HEK293T (cell line): ENCODE data around the gene SMIM36.
"Not testable (repeated sequence)": the region's sequence is repeated elsewhere in the genome, so short reads cannot be mapped to it uniquely, and the experiment has no call there.

Experiments used
- CTCF ChIA-PET: fragments of 350-600 bp; formaldehyde crosslinking; extraction: SDS; loops from one replicate; lab custom pipeline; 2021; ENCODE audit warnings: antibody characterized with exemption, inconsistent platforms; lab: Yijun Ruan, JAX
- POLR2A ChIA-PET: fragments of 350-600 bp; formaldehyde crosslinking; extraction: SDS; loops from one replicate; lab custom pipeline; 2020; ENCODE audit warnings: antibody characterized with exemption, inconsistent platforms; lab: Yijun Ruan, JAX
- DNase-seq: peaks from one replicate; pipeline ENCODE4 v3.0.0; 2012; ENCODE audit warnings: mixed read lengths; ENCODE audit errors: extremely low spot score
- ARNT ChIP-seq: fragments of 450-650 bp; IDR thresholded peaks from 2 replicates; pipeline ENCODE4 v1.6.1; 2017; ENCODE audit warnings: mild to moderate bottlenecking
- BHLHE40 ChIP-seq: fragments of 450-650 bp; IDR thresholded peaks from 2 replicates; pipeline ENCODE4 v1.6.1; 2016; ENCODE audit warnings: mild to moderate bottlenecking, moderate library complexity, borderline replicate concordance
- CTBP1 ChIP-seq: fragments of 450-650 bp; IDR thresholded peaks from 2 replicates; pipeline ENCODE4 v1.6.1; 2016; ENCODE audit warnings: borderline replicate concordance
- ELF4 ChIP-seq: fragments of 450-650 bp; IDR thresholded peaks from 2 replicates; pipeline ENCODE4 v1.6.1; 2017; ENCODE audit warnings: antibody characterized with exemption
- FOXA1 ChIP-seq: fragments of 450-650 bp; IDR thresholded peaks from 2 replicates; pipeline ENCODE4 v1.6.1; 2016; ENCODE audit warnings: mild to moderate bottlenecking
- FOXK2 ChIP-seq: fragments of 450-650 bp; IDR thresholded peaks from 2 replicates; pipeline ENCODE4 v1.6.1; 2016; ENCODE audit warnings: mild to moderate bottlenecking
- FOXM1 ChIP-seq: fragments of 450-650 bp; IDR thresholded peaks from 2 replicates; pipeline ENCODE4 v1.6.1; 2017; ENCODE audit warnings: mild to moderate bottlenecking, borderline replicate concordance
- HDGF ChIP-seq: fragments of 450-650 bp; IDR thresholded peaks from 2 replicates; pipeline ENCODE4 v1.6.1; 2017; ENCODE audit warnings: antibody characterized with exemption, borderline replicate concordance
- L3MBTL2 ChIP-seq: fragments of 450-650 bp; conservative IDR thresholded peaks from 2 replicates; pipeline ENCODE4 v1.6.1; 2016; ENCODE audit warnings: mild to moderate bottlenecking
- LEF1 ChIP-seq: fragments of 450-650 bp; IDR thresholded peaks from 2 replicates; pipeline ENCODE4 v1.6.1; 2017; ENCODE audit warnings: mild to moderate bottlenecking, borderline replicate concordance
- NFRKB ChIP-seq: fragments of 450-650 bp; IDR thresholded peaks from 2 replicates; pipeline ENCODE4 v1.6.1; 2016; ENCODE audit warnings: mild to moderate bottlenecking, moderate library complexity
- PKNOX1 ChIP-seq: fragments of 450-650 bp; IDR thresholded peaks from 2 replicates; pipeline ENCODE4 v1.6.1; 2016
- SP1 ChIP-seq: fragments of 450-650 bp; IDR thresholded peaks from 2 replicates; pipeline ENCODE4 v1.6.1; 2017
- SUZ12 ChIP-seq: fragments of 450-650 bp; IDR thresholded peaks from 2 replicates; pipeline ENCODE4 v1.6.1; 2016; ENCODE audit warnings: mild to moderate bottlenecking
- TARDBP ChIP-seq: fragments of 450-650 bp; IDR thresholded peaks from 2 replicates; pipeline ENCODE4 v1.6.1; 2016
- ZNF384 ChIP-seq: fragments of 450-650 bp; IDR thresholded peaks from 2 replicates; pipeline ENCODE4 v1.6.1; 2016

SMIM36 gene

GRCh38 chr17:55409030-55409800, 102.0 kb downstream of the SMIM36 start:
- no peak for DNase-seq
- ChIA-PET POLR2A (no interaction called here), CTCF (no interaction called here)
- TF ChIP-seq SP1 (no peak), SUZ12 (no peak), FOXK2 (no peak), CTBP1 (no peak), BHLHE40 (no peak), FOXM1 (no peak), NFRKB (no peak), ZNF384 (no peak), ARNT (no peak), LEF1 (no peak), ELF4 (no peak), FOXA1 (no peak), TARDBP (no peak), L3MBTL2 (no peak), PKNOX1 (no peak), HDGF (no peak)

- POLR2A ChIA-PET, result no interaction called here
- no peak for DNase-seq
- CTCF ChIA-PET, result no interaction called here
- TF ChIP-seq L3MBTL2 (no peak), CTBP1 (no peak), FOXM1 (no peak), SP1 (no peak), ELF4 (no peak), PKNOX1 (no peak), HDGF (no peak), FOXK2 (no peak), ZNF384 (no peak), TARDBP (no peak), LEF1 (no peak), SUZ12 (no peak), NFRKB (no peak)
These were observed 103.3 kb downstream of the SMIM36 start for GRCh38 chr17:55407641-55408566.

- no peak for TF ChIP-seq FOXM1
- no peak for TF ChIP-seq ZNF384
- no peak for TF ChIP-seq ARNT
- no peak for TF ChIP-seq SP1
- TF ChIP-seq FOXA1, result no peak
- TF ChIP-seq TARDBP, result no peak
- no peak for TF ChIP-seq FOXK2
- TF ChIP-seq NFRKB, result no peak
- no peak for TF ChIP-seq LEF1
- TF ChIP-seq CTBP1, result no peak
- no peak for TF ChIP-seq HDGF
- ChIA-PET CTCF (interaction anchor here (0.6 kb wide), 1 partner anchor 32 kb away, joined by 3 read pairs; no protein-coding TSS in a partner anchor), POLR2A (interaction anchor here (1.1 kb wide), 1 partner anchor 16 kb away, joined by 3 read pairs; the partner anchor contains the start of gene MMD)
- no peak for DNase-seq
These were observed 105.7 kb downstream of the SMIM36 start for GRCh38 chr17:55405600-55405999.

- DNase-seq, POLR2A ChIA-PET, CTCF ChIA-PET: not testable (repeated sequence)
These were observed 107.1 kb downstream of the SMIM36 start for GRCh38 chr17:55404197-55404596.

- TF ChIP-seq L3MBTL2, result no peak
- no peak for TF ChIP-seq FOXM1
- no peak for TF ChIP-seq BHLHE40
- TF ChIP-seq ZNF384, result no peak
- TF ChIP-seq CTBP1, result no peak
- no peak for TF ChIP-seq SP1
- TF ChIP-seq FOXK2, result no peak
- TF ChIP-seq ELF4, result no peak
- TF ChIP-seq HDGF, result no peak
- TF ChIP-seq PKNOX1, result no peak
- no peak for TF ChIP-seq NFRKB
- ChIA-PET CTCF (no interaction called here), POLR2A (no interaction called here)
- no peak for DNase-seq
These were observed 108.9 kb downstream of the SMIM36 start for GRCh38 chr17:55402374-55402773.
